RCC 7860 (cell line): Measurements from ENCODE around the gene ZNF37A.
"Not testable (repeated sequence)": the region's sequence is repeated elsewhere in the genome, so short reads cannot be mapped to it uniquely, and the experiment has no call there.

Source experiments
- DNase-seq: peaks from one replicate; pipeline ENCODE4 v3.0.0-alpha.2; 2015; ENCODE audit warnings: low spot score
- FAIRE-seq: peaks from 2 replicates; lab custom pipeline; 2012; peaks lifted over from hg19 to GRCh38; lab: Jason Lieb, UNC

Gene ZNF37A

DNA sequence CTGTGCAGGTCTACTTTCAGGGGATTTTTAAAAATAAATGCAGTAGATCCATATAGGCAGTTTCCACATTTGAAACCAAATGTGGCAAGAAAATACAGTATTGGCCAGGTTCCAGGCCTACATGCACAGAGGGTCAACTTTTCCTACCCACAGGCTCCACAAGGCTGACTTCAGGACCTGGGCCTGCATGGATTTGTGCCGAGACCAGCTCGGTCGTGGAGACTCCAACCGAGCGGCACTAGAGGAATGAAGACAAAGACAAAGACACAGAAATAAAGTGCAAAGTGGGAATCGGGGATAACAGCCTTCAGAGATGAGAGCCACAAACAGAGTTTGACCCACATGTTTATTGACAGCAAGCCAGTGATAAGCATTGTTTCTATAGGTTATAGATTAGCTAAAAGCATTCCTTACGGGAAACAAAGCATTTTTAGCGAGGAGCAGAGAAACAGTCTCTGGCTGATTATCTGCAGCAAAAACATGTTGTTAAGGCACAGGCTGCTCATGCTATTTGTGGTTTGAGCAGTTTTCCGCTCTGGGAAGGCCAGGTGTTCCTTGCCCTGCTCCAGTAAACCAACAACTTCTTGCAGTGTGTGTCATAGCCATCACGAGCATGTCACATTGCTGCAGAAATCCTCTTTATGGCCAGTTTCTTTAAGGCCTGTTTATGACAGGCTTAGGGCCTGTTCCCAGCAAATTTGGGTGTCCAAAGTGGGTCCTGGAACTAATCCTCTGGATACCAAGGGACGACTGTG is 52.6 kb downstream of the ZNF37A start:
- DNase-seq (no peak), FAIRE-seq (no peak)

DNA sequence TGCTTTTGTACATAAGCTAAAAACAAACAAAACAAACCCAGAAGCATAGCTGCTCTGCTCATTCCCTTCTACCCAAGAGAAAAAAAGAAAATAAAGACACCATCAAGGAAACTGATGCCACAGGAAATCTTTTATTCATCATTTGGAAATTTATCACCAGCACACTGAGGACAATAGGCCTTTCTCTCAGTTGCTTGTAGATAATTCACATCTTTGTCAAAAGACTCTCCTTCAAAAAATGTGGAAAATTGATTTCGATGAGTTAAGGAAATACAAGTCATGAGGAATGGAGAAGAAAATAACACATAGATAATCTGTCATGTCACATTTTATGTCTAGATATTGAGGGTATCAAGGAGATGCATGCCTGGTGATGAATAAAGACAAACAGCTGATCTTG is 53.5 kb downstream of the ZNF37A start:
- no peak for DNase-seq
- FAIRE-seq: no peak

DNA sequence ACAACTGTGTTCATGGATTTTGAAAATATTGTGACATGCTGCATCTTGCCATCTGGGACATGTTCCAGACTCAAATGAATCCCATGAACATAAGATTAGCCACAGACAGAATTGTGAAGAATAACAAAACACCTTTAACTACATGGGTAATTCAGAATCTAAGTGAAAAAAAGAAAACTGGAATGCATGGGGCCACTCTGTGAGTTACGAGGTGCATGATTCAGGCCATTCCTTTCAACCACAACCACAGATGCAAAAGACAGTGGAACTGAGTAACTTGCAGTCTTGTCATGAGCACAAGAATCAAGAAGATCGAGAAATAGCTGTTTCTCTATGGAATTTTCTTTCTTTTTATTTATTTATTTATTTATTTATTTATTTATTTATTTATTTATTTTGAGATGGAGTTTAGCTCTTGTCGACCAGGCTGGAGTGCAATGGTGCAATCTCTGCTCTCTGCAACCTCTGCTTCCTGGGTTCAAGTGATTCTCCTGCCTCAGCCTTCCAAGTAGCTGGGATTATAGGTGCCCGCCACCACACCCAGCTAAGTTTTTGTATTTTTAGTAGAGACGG is 56.8 kb downstream of the ZNF37A start:
- DNase-seq, FAIRE-seq: not testable (repeated sequence)

GRCh38 chr10:38156416-38157269 is 62.5 kb downstream of the ZNF37A start:
- DNase-seq (no peak), FAIRE-seq (no peak)

GRCh38 chr10:38157270-38157685 is 63.1 kb downstream of the ZNF37A start:
- DNase-seq (no peak), FAIRE-seq (no peak)

- DNase-seq (no peak), FAIRE-seq (no peak)
Measured at GRCh38 chr10:38159004-38159403, 64.9 kb downstream of the ZNF37A start.

- DNase-seq (no peak), FAIRE-seq (no peak)
Measured at GRCh38 chr10:38163617-38164016, 69.5 kb downstream of the ZNF37A start.

DNA sequence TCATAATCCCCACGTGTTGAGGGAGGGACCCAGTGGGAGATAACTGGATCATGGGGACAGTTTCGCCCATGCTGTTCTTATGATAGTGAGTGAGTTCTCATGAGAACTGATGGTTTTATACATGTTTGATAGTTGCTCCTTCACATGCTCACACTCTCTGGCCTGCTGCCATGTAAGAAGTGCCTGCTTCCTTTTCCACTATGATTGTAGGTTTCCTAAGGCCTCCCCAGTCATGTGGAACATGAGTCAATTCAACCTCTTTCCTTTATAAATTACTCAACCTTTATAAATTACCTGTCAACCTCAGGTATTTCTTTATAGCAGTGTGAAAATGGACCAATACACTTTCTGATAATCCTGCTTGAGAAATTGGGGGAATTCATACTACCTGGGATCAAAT is 80.2 kb downstream of the ZNF37A start:
- no peak for FAIRE-seq

DNA sequence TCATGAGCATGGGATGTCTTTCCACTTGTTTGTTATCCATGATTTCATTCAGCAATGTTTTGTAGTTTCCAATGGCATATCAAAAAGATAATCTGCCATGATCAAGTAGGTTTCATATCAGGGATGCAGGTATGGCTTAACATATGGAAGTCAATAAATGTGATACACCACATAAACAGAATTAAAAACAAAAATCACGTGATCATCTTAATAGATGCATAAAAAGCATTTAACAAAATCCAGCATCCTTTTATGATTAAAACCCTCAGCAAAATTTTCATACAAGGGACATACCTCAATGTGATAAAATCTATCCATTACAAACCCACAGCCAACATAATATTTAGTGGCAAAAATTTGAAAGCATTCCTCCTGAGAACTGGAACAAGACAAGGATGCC is 90.3 kb downstream of the ZNF37A start:
- DNase-seq (no peak), FAIRE-seq (no peak)

More for the DNA sequence above, 80.2 kb downstream of the ZNF37A start:
- no peak for DNase-seq
